Spleen (tissue), 7 donors: ENCODE results near the gene TMEM205.
A peak's percentile ranks its signal among the peaks of the same experiment; 100 is the strongest.

ENCODE experiments used
- POLR2A ChIP-seq, 3 donors: fragments of 450-650 bp; IDR thresholded peaks; one replicate each; pipeline ENCODE4 v1.5.1; 2017; ENCODE audit warnings: antibody characterized with exemption in 3 of 3, mild to moderate bottlenecking in 1 of 3
- POLR2AphosphoS5 ChIP-seq, 3 donors: sonication (generic); formaldehyde crosslinking; IDR thresholded peaks; one replicate each; pipeline ENCODE4 v1.5.1; 2017; ENCODE audit warnings: antibody characterized with exemption in 3 of 3
- TF ChIP-seq, protein P1 (sequence below), 11 experiments: fragments of 200-600 bp in 7 of 11; fragments of 450-650 bp in 4 of 11; sonication (generic) in 4 of 11; IDR thresholded peaks in 8 of 11; conservative IDR thresholded peaks in 3 of 11; 1 replicate in 7 of 11; 2 replicates in 4 of 11; pipeline versions ENCODE4 v1.4.0 to v1.8.0; 2016 to 2021; ENCODE audit warnings: antibody characterized with exemption in 11 of 11, inconsistent platforms in 4 of 11, mild to moderate bottlenecking in 1 of 11
- donor health status: DM: no; HTN: no; CAD: no; lungs with moderate emphysema.
- donor health status: DM: no; HTN: no; CAD: no.
- donor health status: DM: no; HTN: no; CAD: no.

DNA sequence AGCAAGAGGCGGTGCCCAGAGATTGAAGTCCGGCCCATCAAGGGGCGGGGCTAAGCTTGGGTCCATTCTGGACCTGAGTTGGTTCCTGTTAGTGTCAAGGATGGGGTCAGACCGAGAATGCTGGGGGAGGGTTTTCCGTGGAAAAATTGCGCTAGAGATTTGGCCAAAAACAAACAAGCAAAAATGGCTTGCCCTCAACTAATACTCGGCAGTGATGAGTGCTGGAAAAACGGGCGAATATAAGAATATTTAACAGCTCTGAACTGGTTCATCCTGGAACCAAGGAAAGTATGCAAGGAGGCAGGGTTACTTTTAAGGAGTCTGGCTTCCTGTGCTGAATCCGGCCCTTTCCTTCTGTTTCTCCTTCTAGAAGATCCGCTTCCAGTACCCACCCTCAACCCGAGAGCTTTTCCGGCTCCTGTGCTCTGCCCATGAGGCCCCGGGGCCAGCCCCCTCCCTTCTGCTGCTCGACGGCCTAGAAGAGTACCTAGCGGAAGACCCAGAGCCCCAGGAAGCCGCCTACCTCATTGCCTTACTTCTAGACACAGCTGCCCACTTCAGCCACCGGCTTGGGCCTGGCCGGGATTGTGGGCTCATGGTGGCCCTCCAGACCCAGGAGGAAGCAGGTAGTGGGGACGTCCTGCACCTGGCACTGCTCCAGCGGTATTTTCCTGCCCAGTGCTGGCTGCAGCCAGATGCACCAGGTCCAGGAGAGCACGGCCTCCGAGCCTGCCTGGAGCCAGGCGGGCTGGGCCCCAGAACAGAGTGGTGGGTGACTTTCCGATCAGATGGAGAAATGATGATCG is 29.3 kb upstream of the TMEM205 start:
- peak in 2 of 3 donors; percentile 68 to 83 for TF ChIP-seq POLR2A (IDR thresholded peaks at IDR 0.05)
- TF ChIP-seq, protein P1, sequence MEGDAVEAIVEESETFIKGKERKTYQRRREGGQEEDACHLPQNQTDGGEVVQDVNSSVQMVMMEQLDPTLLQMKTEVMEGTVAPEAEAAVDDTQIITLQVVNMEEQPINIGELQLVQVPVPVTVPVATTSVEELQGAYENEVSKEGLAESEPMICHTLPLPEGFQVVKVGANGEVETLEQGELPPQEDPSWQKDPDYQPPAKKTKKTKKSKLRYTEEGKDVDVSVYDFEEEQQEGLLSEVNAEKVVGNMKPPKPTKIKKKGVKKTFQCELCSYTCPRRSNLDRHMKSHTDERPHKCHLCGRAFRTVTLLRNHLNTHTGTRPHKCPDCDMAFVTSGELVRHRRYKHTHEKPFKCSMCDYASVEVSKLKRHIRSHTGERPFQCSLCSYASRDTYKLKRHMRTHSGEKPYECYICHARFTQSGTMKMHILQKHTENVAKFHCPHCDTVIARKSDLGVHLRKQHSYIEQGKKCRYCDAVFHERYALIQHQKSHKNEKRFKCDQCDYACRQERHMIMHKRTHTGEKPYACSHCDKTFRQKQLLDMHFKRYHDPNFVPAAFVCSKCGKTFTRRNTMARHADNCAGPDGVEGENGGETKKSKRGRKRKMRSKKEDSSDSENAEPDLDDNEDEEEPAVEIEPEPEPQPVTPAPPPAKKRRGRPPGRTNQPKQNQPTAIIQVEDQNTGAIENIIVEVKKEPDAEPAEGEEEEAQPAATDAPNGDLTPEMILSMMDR (IDR thresholded peaks at IDR 0.05 in 8 of 11, conservative IDR thresholded peaks at IDR 0.05 in 3 of 11) = no peak
- TF ChIP-seq POLR2AphosphoS5 (IDR thresholded peaks at IDR 0.05) = peak; percentile 46 to 85 (median 73)
